ENCODE data around the gene BTRC. TPM values are rescaled to one million over a fixed set of nuclear protein-coding genes. Genes with fewer than 3 reads are reported as not detected.

The BTRC gene
- total RNA-seq, 1 donor from 2014 or later: 0.96 TPM

DNA sequence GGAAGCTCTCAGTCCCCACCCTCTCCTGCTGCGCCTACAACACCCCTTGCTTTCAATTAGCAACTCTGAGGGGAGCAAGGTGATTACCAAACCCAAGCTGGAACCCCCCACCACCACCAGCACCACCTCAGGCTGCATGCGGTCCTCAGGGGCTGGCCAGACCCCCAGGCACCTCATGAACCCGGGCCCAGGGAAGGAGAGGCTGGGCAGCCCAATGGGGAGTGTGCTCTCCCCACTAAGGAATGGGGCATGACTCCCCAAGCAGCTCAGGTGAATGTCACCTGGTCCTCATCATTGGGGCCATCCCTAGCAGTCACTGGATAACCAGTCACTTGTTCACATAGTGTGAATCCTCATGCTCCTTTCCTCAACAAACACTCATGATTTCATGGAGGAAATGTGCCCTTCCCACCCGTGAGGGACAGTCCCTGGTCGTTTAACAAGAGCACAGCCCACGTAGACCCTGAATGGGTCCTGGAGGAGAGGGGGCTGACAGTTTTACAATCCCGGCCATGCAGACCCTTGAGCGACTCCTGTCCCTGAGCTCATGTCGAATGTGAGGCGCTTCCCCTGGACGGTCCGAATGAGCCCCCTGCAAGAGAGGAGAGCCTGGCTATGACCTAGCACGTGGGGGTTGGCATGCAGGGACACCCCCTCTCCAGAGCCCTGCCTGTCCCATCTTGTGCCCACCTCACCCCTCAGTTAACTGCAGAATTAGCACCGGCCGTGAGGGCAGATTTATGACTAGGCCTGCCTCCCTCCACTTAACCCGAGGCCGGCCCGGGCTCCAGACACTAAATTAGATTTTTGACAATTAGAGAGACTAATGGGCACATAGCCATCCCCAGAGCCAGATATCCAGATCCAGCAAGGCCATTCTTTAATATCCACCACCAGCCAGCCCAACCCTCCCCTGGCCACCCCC lies 205.0 kb downstream of the BTRC start:
- no peaks in the 10 kb centered on the region for H3K4me1 ChIP-seq
- no peak overlapping the region for H3K27ac ChIP-seq
- peaks cover 0 to 5% of the 10 kb centered on the region in 2 donors for H3K36me3 ChIP-seq
- H3K9me3 ChIP-seq: no peaks in the 10 kb centered on the region
- DNase-seq (ENCODE audit: low spot score in 2 of 2): no peak
- H3K27me3 ChIP-seq: no peaks in the 10 kb centered on the region
- no peak for TF ChIP-seq CTCF (IDR thresholded peaks at IDR 0.05)
- intact Hi-C loops (cut with DNase I): no loop called here
- no peak overlapping the region for H3K4me3 ChIP-seq

- DNase-seq (ENCODE audit: low spot score in 2 of 2): no peak
- no peak for TF ChIP-seq CTCF (IDR thresholded peaks at IDR 0.05)
- intact Hi-C loops (cut with DNase I): loop anchor here (10.0 kb wide), 1 partner anchor 285 kb away; no protein-coding TSS in a partner anchor
- H3K4me3 ChIP-seq: no peak overlapping the region
- H3K4me1 ChIP-seq: no peaks in the 10 kb centered on the region
- no peak overlapping the region for H3K27ac ChIP-seq
- no peaks in the 10 kb centered on the region for H3K27me3 ChIP-seq
- H3K9me3 ChIP-seq: no peaks in the 10 kb centered on the region
- no peaks in the 10 kb centered on the region for H3K36me3 ChIP-seq
Measured at GRCh38 chr10:101559596-101560297, 205.8 kb downstream of the BTRC start.

- TF ChIP-seq CTCF (IDR thresholded peaks at IDR 0.05): no peak
- Histone ChIP-seq H3K9me3 (no peaks in the 10 kb centered on the region), H3K27me3 (no peaks in the 10 kb centered on the region), H3K4me3 (no peak overlapping the region), H3K27ac (no peak overlapping the region), H3K4me1 (no peaks in the 10 kb centered on the region), H3K36me3 (no peaks in the 10 kb centered on the region)
- intact Hi-C loops (cut with DNase I): loop anchor here (10.0 kb wide), 1 partner anchor 286 kb away; no protein-coding TSS in a partner anchor
- DNase-seq (ENCODE audit: low spot score in 2 of 2): peak in 1 of 2 donors; percentile 60
Measured at GRCh38 chr10:101560298-101561067, 206.5 kb downstream of the BTRC start.

DNA sequence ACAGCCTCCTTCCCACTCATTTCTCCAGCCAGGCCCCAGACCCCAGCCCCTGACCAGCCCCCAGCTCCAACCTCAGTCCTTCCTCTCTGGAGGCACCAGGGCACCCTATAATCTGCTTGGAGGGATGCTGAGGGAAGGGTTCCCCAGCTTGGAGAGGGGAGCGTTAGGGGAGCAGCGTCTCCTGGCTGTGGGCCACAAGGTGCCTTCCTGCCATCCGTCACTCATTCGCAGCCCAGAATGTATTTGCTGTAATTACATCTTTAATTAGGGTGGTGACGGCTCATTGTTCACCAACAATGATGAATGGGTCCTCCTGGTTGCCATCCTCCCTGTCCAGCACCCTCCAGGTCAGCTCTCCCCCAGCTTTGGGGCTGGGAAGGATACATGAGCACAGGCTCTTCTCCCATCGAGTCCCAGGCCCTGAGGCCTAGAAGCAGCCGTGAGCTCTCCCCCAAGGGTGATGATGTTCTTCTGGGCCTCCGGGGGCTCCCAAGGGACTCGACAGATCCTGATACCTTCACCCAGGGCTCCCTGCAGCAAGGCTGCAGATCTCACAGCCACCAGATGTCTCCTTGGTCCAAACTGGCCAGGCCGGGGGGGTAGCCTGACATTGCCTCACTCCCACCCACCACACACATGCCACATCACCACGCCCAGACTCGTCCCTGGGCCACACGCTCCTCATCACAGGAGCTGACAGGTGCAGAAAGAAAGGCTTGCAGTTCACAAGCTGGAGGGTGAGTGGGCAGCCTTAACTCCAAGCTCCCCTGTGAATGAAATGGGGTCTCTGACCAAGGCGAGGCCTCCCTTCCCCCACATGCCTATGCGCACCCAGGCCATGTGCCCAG lies 207.3 kb downstream of the BTRC start:
- H3K36me3 ChIP-seq: no peaks in the 10 kb centered on the region
- no peak overlapping the region for H3K27ac ChIP-seq
- TF ChIP-seq CTCF (IDR thresholded peaks at IDR 0.05): no peak
- H3K9me3 ChIP-seq: no peaks in the 10 kb centered on the region
- peak in 1 of 2 donors; percentile 45 for DNase-seq (ENCODE audit: low spot score in 2 of 2)
- intact Hi-C loops (cut with DNase I): loop anchor here (10.0 kb wide), 1 partner anchor 286 kb away; no protein-coding TSS in a partner anchor
- H3K4me1 ChIP-seq: no peaks in the 10 kb centered on the region
- no peak overlapping the region for H3K4me3 ChIP-seq
- H3K27me3 ChIP-seq: peaks cover 2% of the 10 kb centered on the region

Data from ascending aorta (tissue), 2 donors.